Mammary epithelial cell (primary cell): ENCODE results near the gene CPEB1.

Experiments
- CTCF ChIP-seq, 2 donors: IDR thresholded peaks in 1 of 2; conservative IDR thresholded peaks in 1 of 2; 2 replicates each; pipeline ENCODE4 v1.5.1; 2011 to 2012; ENCODE audit warnings: inconsistent platforms in 2 of 2, low read length in 2 of 2, mild to moderate bottlenecking in 2 of 2, control low read depth in 1 of 2, low read depth in 1 of 2; ENCODE audit not compliant: insufficient read depth in 1 of 2; ENCODE audit errors: extremely low read depth in 1 of 2
- EZH2 ChIP-seq: IDR thresholded peaks from 2 replicates; pipeline ENCODE4 v1.6.1; 2012; ENCODE audit warnings: low read length, inconsistent platforms, borderline replicate concordance

- TF ChIP-seq CTCF (conservative IDR thresholded peaks at IDR 0.05 in 1 of 2, IDR thresholded peaks at IDR 0.05 in 1 of 2; ENCODE audit: extremely low read depth in 1 of 2, insufficient read depth in 1 of 2, low read depth in 1 of 2, low read length in 2 of 2) (no peak), EZH2 (no peak)
Measured at GRCh38 chr15:82689147-82689546, 42.0 kb upstream of the CPEB1 start.
